ENCODE data around the gene ASPDH.

The ASPDH gene

DNA sequence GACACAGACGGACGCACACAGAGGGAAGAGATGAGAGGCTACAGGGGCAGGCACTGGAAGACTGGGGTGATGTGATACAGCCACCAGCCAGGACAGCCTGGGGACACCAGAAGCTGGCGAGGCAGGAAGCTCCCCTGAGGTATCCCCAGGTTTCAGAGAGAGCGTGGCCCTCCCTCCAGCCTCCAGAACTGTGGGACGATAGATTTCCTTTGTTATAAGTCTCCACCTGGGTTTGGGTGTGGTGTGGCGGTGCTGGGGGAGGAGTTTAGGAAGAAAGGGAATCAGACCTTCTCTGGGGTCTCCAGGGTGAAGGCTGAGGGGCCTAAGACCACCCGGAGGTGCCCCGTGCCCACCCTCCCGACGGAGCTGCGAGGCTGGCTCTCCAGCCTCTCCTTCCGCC lies 2.7 kb upstream of the ASPDH start:
- DNase-seq (ENCODE audit: low read depth in 2 of 3, low spot score in 2 of 3): no peak

DNA sequence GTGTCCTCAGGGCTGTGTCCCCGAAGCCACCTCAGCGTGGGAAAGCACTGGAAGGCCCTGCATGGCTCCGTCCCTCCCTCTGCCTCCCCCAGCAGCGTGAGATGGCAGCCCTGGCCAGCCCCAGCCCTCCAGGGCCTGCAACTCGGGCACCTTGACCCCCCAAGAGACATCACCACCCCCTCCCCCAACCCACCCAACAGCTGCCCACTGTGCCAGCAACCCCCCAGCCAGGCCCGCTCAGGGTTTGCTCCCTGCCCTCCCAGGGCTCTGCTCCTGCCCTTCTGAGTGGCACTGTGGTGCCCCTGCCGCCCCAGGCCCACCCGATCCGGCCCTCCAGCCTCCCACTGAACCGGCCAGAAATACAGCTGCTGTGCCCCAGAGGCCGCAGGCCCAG lies 1.5 kb upstream of the ASPDH start:
- DNase-seq (ENCODE audit: low read depth in 2 of 3, low spot score in 2 of 3): no peak

DNA sequence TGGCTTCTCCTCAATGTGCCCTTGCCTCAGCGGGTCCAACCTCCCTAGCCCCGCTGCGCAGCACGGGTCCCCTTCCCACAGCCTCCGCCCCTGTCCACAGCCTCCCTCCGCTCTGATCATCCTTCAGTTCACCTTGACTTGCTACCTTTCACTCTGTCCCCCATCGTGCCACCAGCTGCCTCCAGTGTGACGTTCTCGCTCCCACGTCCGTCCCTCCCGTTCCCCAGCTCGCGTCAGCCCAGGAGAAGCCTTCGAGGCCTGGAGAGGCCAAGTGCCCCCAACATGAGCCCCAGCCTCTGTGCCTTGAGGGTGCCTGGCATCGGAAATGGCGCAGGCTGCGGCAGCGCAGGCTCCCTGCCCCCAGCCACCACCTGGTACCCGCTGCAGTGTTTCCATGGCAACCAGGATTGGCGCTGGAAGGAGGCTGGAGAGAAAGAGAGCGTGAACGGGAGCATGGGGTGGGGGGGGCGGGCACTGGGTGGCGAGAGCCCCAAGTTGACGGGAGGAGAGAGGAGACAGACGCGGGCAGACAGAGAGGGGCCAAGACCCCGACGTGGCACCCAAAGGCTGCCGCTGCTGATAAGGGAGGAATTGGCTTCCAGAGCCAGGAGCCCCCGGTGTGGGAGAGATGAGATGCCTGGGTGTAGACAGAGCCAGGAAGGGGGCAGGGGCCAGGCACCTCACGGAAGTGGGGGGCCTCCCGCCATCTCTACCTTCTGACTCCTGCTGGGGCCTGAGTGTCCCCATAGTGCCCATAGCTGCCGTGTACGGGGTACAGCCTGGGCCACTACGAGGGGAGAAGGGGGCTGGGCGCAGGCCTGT lies 844 bp upstream of the ASPDH start:
- no peak for DNase-seq (ENCODE audit: low read depth in 2 of 3, low spot score in 2 of 3)

DNA sequence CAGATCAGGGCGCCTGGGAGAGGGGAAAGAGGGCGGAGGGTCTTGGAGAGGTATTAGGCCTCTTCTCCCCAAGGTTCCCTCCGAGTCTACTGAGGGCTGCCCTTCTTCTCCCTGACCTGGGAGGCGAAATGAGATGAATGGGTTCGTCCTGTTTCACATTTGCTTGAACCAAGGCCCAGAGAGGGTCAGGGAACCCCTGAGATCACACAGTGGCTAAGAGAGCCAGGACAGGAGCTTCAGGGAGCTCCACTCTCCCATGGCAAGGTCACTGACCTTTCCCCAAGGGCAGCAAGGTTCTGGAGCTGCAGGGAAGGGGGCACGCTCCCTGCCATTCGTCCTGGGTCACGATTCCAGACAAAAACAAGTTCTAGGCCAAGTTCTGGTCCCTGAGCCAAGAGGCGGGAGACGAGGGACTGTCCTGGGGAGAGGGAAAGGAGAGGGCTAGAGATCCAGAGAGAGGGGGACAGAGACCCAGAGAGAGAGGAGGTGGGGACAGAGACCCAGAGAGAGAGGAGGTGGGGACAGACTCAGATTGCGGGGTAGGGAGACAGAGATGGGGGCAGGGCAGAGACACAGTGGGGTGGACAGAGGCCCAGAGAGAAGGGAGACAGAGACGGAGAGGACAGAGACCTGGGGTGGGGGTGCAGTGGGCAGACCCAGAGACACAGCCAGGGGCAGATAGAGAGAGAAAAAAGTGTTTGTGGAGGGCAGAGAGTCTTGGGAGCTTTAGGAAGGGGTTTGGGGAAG lies 541 bp downstream of the ASPDH start:
- DNase-seq (ENCODE audit: low read depth in 2 of 3, low spot score in 2 of 3): no peak

DNA sequence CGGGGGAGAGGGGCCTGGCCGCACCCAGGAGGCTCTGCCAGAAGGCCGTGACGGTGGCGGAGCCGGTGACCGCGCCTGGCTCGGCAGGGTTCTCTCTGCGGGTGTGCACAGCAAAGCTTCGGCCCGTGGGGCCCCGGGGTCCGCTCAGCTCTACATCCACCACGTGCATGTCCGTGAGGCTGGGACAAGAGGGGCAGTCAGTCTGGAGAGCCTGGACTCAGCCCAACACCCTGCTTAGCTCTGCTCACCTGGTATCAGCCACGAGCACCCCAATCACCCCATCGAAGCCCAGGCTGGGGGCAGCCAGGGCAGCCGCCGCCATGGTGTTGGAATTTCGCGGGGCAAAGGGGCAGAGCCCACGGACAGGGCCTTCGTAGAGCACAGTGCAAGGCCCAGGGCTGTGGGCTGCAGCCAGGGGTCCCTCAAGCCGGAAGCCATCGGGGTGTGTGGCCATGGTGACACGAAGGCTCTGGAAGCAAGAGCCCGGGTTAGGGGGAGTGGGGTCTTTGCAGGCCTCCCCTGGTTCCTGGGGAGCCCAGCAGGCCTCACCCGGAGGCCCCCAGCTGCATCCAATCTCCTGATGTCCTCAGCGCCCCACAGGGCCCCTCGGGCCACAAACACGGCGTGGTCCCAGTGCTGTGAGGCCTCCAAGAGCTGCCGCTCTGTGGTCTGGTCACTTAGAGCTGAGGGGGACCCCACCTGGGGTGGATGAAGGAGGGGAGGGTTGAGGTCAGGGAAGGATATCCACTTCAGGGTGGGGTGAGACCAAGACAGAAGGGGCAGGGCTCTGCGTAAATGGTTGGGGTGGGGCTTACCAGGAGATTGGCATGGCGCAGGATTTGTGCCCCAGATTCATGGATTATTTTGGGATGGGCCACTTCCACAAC lies 1.4 kb downstream of the ASPDH start:
- DNase-seq (ENCODE audit: low read depth in 2 of 3, low spot score in 2 of 3): no peak

DNA sequence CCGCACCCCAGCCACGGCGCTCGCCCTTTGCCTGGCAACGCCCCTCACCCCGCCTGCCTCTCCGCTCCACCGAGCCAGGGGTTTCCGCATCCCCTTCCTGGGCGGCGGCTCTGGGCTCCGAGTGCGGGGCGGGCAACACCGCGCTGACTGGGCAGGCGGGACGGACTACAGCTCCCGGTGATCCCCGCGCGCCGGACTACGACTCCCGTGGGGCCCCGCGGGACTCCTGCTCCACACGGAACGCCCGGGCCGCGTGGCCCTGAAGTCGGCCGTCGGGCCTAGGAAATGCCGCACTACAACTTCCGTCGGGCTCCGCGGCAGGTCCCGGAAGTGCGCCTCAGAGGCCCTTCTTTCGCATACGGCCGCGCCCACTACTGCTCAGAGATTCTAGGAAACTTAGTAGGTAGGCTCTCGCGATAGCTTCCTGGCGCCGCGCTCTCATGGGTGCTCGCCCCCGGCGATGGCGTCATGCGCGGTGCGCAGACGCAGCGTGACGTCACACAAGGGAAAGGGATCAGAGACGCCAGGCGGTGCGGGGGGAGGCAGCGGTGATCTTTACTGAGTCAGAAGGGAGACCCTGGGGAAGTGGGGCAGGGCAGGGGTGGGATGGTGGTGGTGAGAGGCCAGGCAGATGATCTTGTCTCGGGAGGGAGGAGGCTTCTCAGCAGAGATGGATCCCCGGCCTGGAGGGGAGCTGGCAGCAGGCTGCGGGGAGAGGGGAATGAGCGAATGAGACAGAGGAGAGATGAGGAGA lies 2.5 kb downstream of the ASPDH start, which contains the start of gene JOSD2:
JOSD2 (minus strand) TSS at position 123 of the 754 bp plus-strand sequence. CDS start 760 bp downstream, outside the sequence.
- peak; percentile 84 to 91 (median 88) for DNase-seq (ENCODE audit: low read depth in 2 of 3, low spot score in 2 of 3)

DNA sequence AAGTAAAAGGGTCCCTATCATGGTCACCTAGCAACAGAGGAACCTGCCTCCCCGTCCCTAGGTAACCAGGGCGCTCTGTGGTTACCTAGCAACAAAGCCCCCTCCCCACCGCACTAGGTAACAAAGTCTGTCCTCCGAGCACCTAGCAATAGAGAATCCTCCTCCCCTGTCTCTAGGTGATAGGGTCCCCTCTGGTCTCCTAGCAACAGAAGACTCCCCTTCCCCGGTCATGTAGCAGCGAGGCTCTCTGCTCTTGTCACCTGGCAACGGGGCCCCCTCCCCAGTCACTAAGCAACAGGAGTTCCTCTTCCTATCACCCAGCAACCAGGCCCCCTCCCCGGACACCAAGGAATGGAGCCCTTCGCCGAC lies 3.0 kb downstream of the ASPDH start:
- no peak for DNase-seq (ENCODE audit: low read depth in 2 of 3, low spot score in 2 of 3)

DNA sequence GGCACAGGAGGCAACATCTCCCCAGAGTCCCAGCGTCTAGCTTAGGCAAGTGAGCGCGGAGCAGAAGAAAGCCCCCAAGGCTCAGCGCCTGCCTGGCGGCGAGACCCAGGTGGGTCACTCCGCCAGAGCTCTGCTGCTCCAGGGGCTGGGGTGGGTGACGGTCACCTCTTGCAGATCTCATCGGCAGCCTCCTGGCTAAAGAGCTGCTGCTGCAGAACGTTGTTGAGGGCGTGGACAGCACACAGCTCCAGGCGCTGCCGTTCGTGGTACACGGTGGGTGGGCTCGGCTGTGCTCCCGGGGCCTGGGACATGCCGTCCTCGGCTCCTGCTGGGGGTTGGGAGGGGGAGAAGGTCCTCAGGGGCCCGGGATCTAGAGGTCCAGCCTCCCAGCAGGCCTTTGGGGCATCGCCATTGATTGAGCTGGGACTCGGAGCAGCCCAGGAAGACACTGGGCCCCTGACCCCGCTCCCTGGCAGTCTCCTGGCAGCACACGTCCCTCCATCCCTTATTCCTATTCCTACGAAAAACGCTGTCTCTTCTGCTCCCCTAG lies 3.5 kb downstream of the ASPDH start:
- no peak for DNase-seq (ENCODE audit: low read depth in 2 of 3, low spot score in 2 of 3)

DNA sequence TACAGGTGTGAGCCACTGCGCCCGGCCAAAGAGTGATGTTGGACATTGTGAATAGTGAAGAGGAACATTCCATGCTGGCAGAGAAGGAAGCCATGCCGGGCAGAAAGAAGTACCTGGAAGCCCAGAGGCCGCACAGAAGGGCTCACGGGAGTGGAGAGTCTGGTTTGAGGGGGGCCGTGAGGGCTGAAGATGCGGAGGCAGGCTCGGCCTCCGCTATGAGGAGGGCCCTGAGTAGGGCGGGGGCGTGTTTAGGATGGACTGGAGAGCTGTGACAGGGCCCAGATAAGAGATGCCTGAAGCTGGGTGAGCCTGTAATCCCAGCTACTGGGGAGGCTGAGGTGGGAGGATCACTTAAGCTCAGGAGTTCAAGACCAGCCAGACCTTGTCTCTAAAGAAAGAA lies 4.3 kb downstream of the ASPDH start:
- DNase-seq (ENCODE audit: low read depth in 2 of 3, low spot score in 2 of 3): no peak

DNA sequence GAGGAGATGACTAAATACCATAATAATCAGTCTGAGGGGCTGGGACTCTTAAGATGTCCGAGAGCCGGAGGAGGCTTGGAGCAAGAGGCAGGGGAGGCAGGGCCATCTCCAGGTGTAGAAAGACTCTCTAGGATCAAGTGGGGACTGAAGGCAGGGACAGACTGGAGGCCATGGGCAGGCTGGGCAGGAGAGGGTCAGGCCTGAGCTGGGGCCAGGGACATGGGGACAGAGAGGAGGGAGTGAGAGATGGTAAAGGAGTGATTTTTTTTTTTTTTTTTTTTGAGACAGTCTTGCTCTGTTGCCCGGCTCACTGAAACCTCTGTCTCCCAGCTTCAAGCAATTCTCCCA lies 4.9 kb downstream of the ASPDH start:
- DNase-seq (ENCODE audit: low read depth in 2 of 3, low spot score in 2 of 3): no peak

DNA sequence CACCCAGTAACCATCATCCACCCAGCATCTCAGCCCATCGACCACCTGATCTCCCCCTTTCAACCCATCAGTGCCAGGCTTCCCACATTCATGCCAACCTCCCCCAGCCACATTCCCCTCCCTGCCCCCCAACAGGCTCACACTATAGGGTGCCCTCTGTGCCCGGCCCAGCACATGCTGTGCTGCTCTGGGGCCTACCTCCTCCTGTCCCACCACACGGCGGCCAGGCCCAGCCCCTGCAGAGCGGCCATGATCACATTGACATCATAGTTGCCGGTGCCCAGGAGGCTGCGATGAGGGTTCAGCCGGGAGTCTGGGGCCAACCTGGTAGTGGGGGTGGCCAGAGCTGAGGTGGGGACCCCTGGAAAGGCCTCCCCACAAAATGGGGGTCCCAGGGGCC lies 6.3 kb downstream of the ASPDH start:
- no peak for DNase-seq (ENCODE audit: low read depth in 2 of 3, low spot score in 2 of 3)

DNA sequence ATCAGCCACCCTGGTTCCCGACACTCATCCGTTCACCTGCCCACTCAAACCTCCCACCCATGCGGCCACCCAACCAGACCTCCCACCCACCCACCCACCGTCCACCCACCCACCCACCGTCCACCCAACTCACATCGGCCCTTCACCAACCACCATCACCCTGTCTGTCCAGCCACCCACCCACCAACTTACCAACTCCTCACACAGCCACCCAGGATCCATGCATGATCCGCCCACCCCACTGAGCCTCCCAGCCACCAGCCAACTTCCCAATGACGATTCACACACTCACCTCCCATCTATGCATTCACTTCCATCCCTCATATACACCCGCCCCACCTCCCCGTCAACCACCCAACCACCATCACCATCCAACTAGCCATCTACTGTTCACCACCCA lies 7.0 kb downstream of the ASPDH start:
- no peak for DNase-seq (ENCODE audit: low read depth in 2 of 3, low spot score in 2 of 3)

DNA sequence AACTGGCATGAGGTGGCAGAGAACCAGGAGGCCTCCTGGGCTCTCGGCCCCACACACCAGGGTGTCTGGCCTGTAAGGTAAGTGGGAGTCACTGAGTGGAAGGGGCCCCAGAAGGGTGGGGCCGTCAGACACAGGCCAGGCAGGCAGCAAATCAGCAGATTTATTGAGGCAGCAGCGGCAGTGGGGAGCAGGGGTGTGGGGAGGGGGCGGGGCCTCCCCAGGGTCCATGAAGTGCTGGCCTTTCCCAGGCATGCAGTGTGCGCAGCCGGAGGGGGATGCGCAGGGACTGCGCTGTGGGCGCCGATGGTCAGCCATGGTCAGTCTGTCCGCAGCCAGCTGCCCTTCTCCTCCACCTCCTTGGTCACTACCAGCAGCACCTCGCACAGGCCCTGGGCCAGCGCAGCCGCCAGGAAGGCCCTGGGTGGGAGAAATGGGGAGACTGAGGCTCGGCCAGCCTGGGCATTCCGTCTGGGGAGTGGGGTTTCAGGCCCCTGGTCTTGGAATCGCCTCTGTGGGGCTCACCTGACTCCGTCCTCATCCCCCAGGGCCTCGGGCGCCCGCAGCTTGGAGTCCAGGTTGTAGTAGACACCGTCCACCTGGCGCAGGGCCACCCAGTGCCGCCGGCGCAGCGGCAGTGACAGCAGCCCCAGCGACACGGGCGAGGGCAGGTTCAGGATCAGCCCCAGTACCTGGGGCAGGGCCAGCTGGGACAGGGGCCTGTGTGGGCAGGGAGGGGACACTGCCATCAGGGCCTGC lies 7.7 kb downstream of the ASPDH start:
- no peak for DNase-seq (ENCODE audit: low read depth in 2 of 3, low spot score in 2 of 3)

DNA sequence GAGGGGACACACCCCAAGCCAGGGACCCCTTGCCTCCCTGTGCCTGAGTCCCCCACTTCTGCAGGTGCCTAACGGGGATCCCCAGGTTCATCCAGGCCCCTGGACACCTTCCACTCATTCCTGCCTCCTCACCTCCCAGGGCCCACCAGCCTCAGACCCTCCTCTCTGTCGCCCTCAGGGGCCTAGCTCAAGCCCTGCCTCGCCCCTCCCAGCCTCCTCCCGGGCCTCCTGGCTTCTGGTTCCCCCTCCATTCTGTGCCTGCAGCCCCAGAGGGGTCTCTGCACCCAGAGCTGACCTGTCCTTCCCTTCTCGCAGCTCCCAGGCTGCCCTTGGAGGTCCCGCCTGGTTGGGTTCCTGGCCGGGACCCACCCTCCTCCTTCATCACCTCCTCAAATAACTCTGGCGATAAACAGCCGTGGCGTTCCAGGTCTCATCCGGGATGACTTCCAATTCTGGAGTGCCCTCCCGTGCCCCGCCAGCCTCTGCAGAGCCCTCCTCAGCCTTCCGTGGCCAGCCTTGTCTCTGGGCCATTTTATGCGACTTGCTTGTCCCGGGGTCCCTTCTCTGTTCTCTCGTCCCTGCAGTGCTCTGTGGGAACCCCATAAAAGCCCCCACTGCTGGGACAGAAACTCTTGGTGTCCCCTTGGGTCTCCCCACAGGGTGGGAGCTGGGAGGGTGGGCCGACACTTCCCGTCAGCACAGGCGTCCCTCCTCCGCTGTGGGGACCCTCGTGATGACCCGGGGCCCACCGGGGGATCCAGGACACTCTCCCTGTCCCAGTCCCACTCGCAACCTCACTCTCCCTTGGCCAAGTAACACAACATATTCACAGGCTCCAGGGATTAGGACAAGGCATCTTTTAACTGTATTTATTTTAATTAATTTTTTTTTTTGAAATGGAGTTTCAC lies 11.9 kb downstream of the ASPDH start:
- DNase-seq (ENCODE audit: low read depth in 2 of 3, low spot score in 2 of 3): no peak

DNA sequence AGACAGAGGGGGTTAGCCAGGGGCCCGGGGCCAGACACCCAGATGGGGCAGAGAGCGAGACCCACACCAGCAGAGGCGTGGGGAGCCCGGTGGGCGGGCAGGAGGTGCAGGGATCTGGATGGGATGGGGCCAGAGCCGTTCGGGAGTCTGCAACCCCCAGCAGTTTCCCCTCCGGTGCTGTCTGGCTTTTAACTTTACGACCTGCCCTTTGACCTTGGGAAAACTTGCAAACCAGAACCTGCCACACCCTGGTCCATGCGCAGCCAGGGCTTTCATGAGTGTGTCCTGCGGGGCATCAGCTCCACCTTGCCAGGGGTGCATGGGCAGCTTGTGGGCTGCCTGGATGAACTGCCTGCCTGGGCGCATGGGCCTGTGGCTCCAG lies 12.5 kb downstream of the ASPDH start:
- no peak for DNase-seq (ENCODE audit: low read depth in 2 of 3, low spot score in 2 of 3)

DNA sequence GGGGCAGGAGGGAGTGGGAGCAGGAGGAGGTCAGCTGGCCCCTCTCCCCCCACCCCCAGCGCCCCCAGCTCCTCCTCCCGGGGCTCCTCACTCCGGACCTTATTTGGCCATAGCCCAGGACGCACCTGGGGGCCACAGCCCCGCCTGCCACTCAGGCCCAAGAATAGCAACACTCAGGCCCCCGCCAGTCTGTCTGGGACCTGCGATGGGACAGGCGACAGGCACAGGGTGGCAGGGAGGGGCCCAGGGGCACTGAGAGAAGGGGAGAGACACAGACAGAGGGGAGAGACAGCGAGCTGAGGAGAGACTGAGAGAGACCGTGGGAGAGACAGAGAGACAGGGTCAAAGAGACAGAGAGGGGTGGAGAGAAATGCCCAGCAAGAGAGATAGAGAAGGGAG lies 13.0 kb downstream of the ASPDH start:
- no peak for DNase-seq (ENCODE audit: low read depth in 2 of 3, low spot score in 2 of 3)

DNA sequence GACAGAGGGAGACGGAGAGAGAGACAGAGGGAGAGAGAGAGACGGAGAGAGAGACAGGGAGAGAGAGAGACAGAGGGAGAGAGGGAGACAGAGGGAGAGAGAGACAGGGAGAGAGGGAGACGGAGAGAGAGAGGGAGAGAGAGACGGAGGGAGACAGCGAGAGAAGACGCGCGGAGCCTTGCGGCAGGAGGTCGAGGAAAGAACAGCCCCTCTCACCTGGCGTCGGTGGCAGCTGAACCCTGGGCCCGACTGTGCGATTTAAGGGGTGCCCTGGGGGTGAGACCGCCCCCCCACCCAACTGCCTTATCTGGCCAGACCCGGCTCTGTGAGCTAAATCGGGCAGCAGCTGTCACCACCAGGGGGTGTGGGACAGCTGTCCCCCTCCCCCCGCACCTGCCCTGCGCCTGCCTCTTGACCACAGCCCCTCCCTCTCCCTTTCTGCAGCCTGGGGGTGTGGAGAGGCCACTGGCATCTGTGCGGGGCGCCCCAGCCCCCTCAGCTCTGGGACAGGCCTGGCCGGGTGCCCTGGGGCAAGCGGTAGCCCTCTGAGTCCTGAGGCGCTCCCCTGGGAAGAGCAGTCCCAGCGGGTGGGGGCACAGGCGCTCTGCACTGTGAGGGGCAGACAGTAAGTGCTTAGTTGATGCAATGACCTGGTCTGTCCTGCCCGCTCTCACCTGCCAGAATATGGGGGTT lies 13.5 kb downstream of the ASPDH start:
- no peak for DNase-seq (ENCODE audit: low read depth in 2 of 3, low spot score in 2 of 3)

Data from activated CD8-positive, alpha-beta memory T cell treated with anti-CD3 and anti-CD28 coated beads for 48 hours (primary cell).